ENCODE data around the gene MYO18A.
"Not testable (repeated sequence)": the region's sequence is repeated elsewhere in the genome, so short reads cannot be mapped to it uniquely, and the experiment has no call there.

Gene MYO18A

GRCh38 chr17:29149431-29150064 lies 30.6 kb downstream of the MYO18A start:
- H3K27ac ChIP-seq (replicated peaks), result peak overlapping the region; percentile 64

GRCh38 chr17:29148790-29149430 lies 31.3 kb downstream of the MYO18A start:
- Histone ChIP-seq H3K27ac (replicated peaks) (peak overlapping the region; percentile 64), H3K27me3 (ENCODE audit: insufficient read depth, poor library complexity, severe bottlenecking) (no peaks in the 10 kb centered on the region), H3K4me3 (replicated peaks; ENCODE audit: insufficient read depth, low read length) (peak overlapping the region; percentile 35)
- DNase-seq (ENCODE audit: low read depth in 1 of 2, low spot score in 1 of 2), result peak; percentile 85 to 88
- TF ChIP-seq REST (IDR thresholded peaks at IDR 0.05; ENCODE audit: insufficient replicate concordance, low read depth) (no peak), CTCF (IDR thresholded peaks at IDR 0.05; ENCODE audit: insufficient read depth, low read length) (peak; percentile 73), GABPA (IDR thresholded peaks at IDR 0.05; ENCODE audit: low read depth) (no peak), POLR2AphosphoS5 (IDR thresholded peaks at IDR 0.05; ENCODE audit: low read depth) (no peak; the same call in 1 of the 2 replicates)

More at GRCh38 chr17:29149431-29150064, 30.6 kb downstream of the MYO18A start:
- peak overlapping the region; percentile 35 for H3K4me3 ChIP-seq (replicated peaks; ENCODE audit: insufficient read depth, low read length)
- TF ChIP-seq GABPA (IDR thresholded peaks at IDR 0.05; ENCODE audit: low read depth), result no peak
- peak; percentile 74; the same call in 1 of the 2 replicates for TF ChIP-seq SPI1 (IDR thresholded peaks at IDR 0.05; ENCODE audit: borderline replicate concordance, low read depth)
- TF ChIP-seq POLR2AphosphoS5 (IDR thresholded peaks at IDR 0.05; ENCODE audit: low read depth), result no peak
- H3K27me3 ChIP-seq (ENCODE audit: insufficient read depth, poor library complexity, severe bottlenecking), result no peaks in the 10 kb centered on the region
- DNase-seq (ENCODE audit: low read depth in 1 of 2, low spot score in 1 of 2), result no peak

- Histone ChIP-seq H3K27me3 (ENCODE audit: insufficient read depth, poor library complexity, severe bottlenecking) (no peaks in the 10 kb centered on the region), H3K4me3 (replicated peaks; ENCODE audit: insufficient read depth, low read length) (peak overlapping the region; percentile 35), H3K27ac (replicated peaks) (peak overlapping the region; percentile 64)
- DNase-seq (ENCODE audit: low read depth in 1 of 2, low spot score in 1 of 2), result no peak
- TF ChIP-seq POLR2AphosphoS5 (IDR thresholded peaks at IDR 0.05; ENCODE audit: low read depth) (no peak), GABPA (IDR thresholded peaks at IDR 0.05; ENCODE audit: low read depth) (no peak), REST (IDR thresholded peaks at IDR 0.05; ENCODE audit: insufficient replicate concordance, low read depth) (no peak), CTCF (IDR thresholded peaks at IDR 0.05; ENCODE audit: insufficient read depth, low read length) (no peak), SPI1 (IDR thresholded peaks at IDR 0.05; ENCODE audit: borderline replicate concordance, low read depth) (no peak)
Observed at GRCh38 chr17:29148257-29148789, 31.9 kb downstream of the MYO18A start.

- DNase-seq (ENCODE audit: low read depth in 1 of 2, low spot score in 1 of 2), result no peak
- no peak overlapping the region for H3K4me3 ChIP-seq (replicated peaks; ENCODE audit: insufficient read depth, low read length)
- TF ChIP-seq GABPA (IDR thresholded peaks at IDR 0.05; ENCODE audit: low read depth) (no peak), SPI1 (IDR thresholded peaks at IDR 0.05; ENCODE audit: borderline replicate concordance, low read depth) (no peak), POLR2AphosphoS5 (IDR thresholded peaks at IDR 0.05; ENCODE audit: low read depth) (no peak), CTCF (IDR thresholded peaks at IDR 0.05; ENCODE audit: insufficient read depth, low read length) (no peak), REST (IDR thresholded peaks at IDR 0.05; ENCODE audit: insufficient replicate concordance, low read depth) (no peak)
- H3K27me3 ChIP-seq (ENCODE audit: insufficient read depth, poor library complexity, severe bottlenecking), result no peaks in the 10 kb centered on the region
- H3K27ac ChIP-seq (replicated peaks), result no peak overlapping the region
Observed at GRCh38 chr17:29147682-29148081, 32.5 kb downstream of the MYO18A start.

- H3K27me3 ChIP-seq (ENCODE audit: insufficient read depth, poor library complexity, severe bottlenecking); DNase-seq (ENCODE audit: low read depth in 1 of 2, low spot score in 1 of 2); H3K4me3 ChIP-seq (replicated peaks; ENCODE audit: insufficient read depth, low read length); H3K27ac ChIP-seq (replicated peaks): not testable (repeated sequence)
Observed at GRCh38 chr17:29147228-29147627, 33.0 kb downstream of the MYO18A start.
